IPS-11a (cell line): ENCODE data around the gene ZDHHC15.
A peak's percentile ranks its signal among the peaks of the same experiment; 100 is the strongest.
"Not testable (repeated sequence)": the region's sequence is repeated elsewhere in the genome, so short reads cannot be mapped to it uniquely, and the experiment has no call there.

Experiments used
- H3K4me3 ChIP-seq: one replicate; pipeline ENCODE4 v1.5.1; 2013; ENCODE audit warnings: low read depth, low read length, control low read depth

ZDHHC15 gene, protein sequence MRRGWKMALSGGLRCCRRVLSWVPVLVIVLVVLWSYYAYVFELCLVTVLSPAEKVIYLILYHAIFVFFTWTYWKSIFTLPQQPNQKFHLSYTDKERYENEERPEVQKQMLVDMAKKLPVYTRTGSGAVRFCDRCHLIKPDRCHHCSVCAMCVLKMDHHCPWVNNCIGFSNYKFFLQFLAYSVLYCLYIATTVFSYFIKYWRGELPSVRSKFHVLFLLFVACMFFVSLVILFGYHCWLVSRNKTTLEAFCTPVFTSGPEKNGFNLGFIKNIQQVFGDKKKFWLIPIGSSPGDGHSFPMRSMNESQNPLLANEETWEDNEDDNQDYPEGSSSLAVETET

DNA sequence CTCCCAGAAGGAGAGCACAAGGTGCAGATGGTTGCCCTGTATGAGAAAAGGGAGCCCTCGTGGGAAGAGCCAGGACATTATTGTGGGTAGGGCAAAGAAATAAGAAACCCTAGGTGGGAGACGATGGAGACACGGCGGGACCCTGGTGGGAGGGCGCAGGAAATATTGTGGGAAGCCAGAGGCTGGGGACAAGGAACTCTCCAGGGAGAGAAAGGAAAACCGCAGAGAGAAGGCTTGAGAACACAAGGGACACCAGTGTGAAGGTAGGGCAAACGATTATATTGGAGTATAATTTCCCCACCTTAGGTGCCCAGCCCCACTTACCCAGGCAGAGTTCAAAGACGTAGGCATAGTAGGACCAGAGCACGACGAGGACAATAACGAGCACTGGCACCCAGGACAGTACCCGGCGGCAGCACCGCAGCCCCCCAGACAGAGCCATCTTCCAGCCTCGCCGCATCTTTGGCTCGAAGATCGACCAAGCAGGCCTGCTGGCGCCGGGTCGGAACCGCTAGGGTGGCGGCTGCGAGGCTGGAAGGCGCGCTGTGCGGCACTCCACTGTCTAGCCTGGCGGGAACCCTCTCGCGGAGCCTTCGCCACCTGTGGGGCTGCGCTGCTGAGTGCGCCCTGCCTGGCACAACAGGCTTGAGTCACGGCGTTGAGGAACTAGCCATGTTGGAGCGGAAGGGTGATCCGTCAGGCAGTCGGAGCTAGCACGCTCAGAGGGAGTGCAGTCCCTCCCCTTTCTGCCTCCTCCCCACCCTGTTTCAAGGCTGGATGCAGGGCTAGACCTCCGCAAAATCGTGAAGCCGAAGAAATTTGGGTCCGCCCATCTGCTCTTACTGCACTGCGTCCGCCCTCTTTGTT lies at the start of gene ZDHHC15:
Gene ZDHHC15, minus strand, starts transcription at position 473 of the 867 bp plus-strand sequence. Its CDS starts 13 bp downstream, at position 460.
- H3K4me3 ChIP-seq, result peak within 1 kb of the TSS; percentile 78

DNA sequence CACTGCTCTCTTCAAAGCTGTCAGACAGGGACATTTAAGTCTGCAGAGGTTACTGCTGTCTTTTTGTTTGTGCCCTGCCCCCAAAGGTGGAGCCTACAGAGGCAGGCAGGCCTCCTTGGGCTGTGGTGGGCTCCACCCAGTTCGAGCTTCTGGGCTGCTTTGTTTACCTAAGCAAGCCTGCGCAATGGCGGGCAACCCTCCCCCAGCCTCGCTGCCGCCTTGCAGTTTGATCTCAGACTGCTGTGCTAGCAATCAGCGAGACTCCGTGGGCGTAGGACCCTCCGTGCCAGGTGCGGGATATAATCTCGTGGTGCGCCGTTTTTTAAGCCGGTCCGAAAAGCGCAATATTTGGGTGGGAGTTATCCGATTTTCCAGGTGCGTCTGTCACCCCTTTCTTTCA lies 37.7 kb upstream of the ZDHHC15 start:
- H3K4me3 ChIP-seq, result not testable (repeated sequence)

DNA sequence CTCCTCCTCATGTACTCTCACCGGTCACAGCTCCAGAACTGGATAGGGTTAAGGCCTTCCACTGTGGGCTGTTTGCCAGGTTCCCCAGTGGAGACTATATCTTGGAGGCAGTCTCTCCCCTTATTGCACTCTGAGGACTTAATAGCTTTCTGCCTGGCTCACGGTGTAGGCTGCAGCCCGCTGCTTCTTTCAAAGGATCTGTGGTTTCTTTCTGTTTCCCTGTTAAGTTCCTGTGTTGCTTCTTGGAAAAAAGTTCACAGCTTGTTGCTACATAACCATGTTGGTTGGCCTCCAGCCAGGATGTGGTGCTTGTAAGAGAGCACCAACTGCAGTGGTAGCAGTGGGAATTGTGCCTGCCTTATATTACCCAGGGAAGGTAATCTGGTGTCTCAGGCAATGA lies 24.9 kb upstream of the ZDHHC15 start:
- no peak overlapping the region for H3K4me3 ChIP-seq

DNA sequence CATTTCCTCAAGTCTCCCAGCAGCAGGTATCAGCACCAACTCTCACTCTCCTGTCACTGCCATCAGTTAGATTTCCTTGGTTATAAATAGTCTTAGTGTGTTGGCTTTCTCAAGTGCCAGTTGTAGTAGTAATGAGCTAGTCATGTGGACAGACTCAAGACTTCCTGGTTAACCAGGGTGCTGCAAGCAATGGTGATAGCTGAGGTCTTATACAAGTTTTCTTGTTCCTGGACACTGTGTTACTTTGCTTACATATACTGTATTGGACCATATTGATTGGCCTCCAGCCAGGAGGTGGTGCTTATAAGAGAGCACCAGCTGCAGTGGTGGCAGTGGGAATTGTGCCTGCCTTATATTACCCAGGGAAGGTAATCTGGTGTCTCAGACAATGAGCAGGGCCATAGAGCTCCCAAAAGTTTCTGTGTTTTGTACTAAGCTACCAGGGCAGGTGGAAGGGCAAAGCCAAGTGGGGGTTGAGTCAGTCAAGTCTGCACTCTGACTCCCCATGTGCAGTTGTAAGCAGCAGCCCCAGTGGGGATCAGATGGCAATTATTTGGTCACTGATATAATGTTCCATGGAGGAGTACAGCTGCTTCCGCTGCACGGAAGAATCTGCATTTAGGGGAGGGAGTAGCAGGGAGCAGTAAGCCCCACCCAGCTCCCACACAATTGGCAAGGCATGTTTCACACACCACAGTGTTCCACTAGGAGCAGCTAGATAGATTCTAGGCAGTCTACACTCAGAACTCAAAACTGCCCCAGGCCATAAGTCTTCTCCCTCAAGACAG lies 24.1 kb upstream of the ZDHHC15 start:
- H3K4me3 ChIP-seq, result no peak overlapping the region

DNA sequence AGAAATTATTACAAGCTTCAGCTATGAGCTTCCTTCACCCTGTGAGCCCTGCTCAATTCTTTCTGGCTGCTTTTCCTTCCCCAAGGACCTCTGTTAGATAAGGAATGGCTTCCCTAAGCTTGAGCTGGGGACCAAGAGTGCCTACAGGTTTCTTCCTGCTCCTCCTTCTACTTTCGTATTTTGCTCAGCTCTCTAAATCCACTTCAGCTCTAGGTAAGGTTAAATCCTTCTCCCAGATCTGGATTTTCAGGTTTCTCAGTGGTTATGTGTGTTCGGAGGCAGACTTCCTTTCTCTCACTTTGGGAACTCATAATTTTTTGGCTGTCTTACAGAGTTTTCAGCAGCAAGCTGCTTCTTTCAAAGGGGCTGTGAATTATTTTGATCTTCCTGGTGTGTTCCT lies 21.9 kb upstream of the ZDHHC15 start:
- H3K4me3 ChIP-seq, result no peak overlapping the region

DNA sequence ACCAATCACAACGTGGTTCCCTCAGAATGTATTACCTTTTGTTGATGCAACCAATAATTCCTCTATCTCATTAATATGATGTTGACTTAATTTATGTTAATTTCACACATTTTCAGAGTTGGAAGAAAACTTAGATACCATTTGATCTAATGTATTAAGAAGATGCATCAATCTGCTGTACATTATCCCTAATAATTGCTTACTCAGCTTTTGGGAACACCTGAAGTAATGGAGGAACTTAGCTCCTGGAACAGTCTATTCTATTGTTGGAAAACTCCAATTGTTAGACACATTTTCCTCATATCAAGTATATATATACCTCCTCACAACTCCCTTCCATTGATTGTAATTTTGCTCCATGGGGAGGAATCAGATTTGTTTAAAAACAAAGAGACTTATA lies 38.9 kb downstream of the ZDHHC15 start:
- no peak overlapping the region for H3K4me3 ChIP-seq

DNA sequence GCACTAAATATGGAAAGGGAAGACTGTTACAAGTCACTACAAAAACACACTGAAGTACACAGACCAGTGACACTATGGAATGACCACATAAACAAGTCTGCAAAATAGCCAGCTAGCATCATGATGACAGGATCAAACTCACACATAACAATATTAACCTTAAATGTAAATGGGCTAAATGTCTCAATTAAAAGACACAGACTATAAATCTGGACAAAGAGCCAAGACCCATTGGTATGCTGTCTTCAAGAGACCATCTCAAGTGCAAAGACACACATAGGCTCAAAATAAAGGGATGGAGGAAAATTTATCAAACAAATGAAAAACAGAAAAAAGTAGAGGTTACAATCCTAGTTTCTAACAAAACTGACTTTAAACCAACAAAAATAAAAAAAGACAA lies 61.1 kb downstream of the ZDHHC15 start:
- not testable (repeated sequence) for H3K4me3 ChIP-seq

DNA sequence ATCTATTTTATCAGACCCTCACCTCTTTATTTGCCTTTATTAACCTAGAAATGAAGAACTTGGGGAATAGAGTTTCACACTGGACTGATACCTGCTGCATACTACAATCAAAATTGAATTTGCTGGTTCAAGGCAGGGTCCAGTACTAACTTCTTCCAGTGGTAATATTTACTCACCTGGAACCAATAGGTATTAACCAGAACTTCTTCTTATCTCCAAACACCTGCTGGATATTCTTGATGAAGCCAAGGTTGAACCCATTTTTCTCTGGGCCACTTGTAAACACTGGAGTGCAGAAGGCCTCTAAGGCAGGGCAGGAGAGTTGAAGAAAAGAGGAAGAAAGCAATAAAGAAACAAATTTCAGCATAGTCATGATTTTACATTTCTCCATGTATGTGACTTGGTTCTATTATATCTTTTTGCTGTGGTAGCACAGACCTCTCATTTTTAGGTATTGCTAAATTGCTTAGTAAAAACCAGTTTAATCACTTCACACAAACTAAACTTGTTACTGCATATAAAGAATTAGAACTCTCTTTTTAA lies 101.1 kb downstream of the ZDHHC15 start:
- H3K4me3 ChIP-seq, result no peak overlapping the region

DNA sequence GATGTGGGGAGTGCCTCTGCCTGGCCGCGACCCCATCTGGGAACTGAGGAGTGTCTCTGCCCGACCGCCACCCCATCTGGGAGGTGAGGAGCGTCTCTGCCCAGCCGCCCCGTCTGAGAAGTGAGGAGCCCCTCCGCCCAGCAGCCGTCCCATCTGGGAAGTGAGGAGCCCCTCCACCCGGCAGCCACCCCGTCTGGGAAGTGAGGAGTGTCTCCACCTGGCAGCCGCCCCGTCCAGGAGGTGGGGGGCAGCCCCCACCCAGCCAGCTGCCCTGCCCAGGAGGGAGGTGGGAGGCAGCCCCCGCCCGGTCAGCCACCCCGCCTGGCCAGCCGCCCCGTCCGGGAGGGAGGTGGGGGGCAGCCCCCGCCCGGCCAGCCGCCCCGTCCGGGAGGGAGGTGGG lies 115.7 kb downstream of the ZDHHC15 start:
- not testable (repeated sequence) for H3K4me3 ChIP-seq

DNA sequence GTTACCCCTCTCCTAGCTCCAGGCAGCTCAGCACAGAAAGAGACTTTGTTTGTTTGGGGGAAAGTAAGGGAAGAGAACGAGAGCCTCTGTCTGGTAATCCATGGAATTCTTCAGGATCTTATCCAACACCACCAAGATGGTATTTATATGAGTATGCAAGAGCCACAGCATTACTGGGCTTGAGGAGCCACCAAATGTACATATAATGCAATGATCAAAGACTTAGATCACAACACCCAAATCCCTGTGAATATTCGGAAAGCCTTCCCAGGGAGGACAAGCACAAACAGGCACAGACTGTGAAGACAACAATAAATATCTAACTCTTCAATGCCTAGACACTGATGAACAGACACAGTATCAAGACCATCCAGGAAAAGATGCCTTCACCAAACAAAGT lies 132.4 kb downstream of the ZDHHC15 start:
- H3K4me3 ChIP-seq, result no peak overlapping the region

DNA sequence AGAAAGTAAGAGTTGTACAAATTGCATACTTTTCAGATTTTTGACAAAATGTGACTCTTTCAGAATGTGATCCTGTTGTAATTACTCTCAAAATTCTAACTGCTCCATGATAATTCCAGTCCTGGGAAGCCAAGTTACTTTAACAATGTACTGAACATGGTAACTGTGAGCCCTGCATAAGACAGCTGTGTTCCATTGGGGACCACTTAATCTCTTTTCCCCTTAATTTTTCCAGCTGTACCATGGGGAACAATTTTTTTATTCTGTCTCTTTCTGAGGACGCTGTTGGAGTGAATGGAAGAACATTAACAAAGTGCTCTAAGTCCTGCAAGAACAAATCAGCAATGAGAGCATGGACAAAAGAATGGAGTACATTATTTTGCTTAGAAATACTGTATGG lies 153.1 kb downstream of the ZDHHC15 start:
- H3K4me3 ChIP-seq, result no peak overlapping the region

DNA sequence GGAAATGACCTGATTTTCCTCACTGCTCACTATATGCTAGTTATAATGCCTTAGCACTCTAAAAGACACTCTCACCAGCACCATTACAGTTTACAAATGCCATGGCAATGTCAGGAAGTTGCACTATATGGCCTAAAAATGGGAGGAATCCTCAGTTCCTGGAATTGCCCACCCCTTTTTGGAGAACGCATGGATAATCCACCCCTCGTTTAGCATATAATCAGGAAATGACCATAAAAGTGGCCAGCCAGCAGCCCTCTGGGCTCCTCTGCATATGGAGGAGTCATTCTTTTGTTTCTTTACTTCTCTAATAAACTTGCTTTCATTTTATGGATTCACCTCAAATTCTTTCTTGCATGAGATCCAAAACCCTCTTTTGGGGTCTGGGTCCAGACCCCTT lies 156.0 kb downstream of the ZDHHC15 start:
- no peak overlapping the region for H3K4me3 ChIP-seq

DNA sequence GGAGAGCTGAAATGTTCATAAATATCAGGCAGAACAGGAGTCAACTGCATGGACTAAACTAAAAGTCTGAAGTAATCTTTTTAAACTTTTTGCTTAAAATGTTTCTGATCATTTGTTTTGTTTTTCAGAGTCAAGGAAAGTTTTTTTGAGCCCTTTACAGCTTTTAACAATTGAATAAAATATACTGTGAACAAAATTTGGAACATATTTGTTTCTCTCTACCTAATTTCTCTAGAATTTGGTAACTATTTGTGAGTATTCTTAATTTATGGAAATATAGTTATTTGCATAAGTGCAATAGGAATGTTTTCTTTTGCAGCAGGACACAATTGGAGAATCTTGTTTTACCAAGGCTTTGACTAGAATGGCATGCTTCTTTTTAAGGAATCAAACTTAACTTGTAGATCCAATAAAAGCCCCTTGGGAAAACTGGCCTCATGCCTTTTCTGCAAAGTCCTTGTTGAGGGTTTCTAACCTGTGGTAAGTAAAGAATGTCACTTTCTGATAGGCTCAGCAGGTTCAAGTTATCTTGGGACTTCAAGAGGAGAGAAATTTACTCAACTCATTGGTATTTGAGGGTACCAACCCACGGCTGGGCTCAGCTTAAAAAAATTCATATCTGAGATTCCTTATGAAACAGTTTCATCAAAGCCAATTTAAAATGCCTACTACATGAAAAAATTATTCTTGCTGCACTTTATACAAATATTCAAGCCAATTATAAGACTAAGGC lies 157.4 kb downstream of the ZDHHC15 start:
- H3K4me3 ChIP-seq, result no peak overlapping the region

DNA sequence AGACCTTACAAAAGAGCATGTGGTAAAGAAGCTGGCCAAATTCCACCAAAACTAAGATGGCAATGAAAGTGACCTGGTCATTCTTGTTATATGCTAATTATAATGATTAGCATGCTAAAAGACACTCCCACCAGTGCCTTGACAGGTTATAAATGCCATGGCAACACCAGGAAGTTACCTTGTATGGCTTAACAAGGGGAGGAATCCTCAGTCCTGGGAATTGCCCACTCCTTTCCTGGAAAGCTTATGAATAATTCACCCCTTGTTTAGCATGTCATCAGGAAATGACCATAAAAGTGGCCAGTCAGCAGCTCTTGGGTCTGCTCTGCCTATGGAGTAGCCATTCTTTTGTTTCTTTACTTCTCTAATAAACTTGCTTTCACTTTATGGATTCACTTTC lies 161.0 kb downstream of the ZDHHC15 start:
- no peak overlapping the region for H3K4me3 ChIP-seq

DNA sequence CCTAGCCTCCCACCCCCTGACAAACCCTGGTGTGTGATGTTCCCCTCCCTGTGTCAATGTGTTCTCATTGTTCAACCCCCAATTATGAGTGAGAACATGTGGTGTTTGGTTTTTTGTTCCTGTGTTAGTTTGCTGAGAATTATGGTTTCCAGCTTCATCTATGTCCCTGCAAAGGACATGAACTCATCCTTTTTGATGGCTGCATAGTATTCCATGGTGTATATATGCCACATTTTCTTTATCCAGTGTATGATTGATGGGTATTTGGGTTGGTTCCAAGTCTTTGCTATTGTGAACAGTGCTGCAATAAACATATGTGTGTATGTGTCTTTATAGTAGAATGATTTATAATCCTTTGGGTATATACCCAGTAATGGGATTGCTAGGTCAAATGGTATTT lies 174.2 kb downstream of the ZDHHC15 start:
- not testable (repeated sequence) for H3K4me3 ChIP-seq

DNA sequence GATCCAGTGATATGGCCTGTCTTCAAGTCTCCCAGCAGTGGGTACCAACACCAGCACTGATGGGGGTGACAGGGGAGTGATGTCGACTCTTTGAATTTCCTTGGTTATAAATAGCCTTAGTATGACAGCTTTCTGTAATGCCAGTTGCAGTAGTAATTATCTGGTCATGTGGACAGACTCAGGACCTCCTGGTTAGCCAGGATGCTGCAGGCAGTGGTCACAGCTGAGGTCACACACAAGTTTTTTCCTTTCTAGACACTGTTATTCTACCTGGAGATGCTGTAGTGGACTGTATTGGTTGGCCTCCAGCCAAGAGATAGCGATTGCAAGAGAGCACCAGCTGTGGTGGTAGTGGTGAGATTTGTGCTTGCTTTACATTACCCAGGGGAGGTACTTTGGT lies 185.3 kb downstream of the ZDHHC15 start:
- no peak overlapping the region for H3K4me3 ChIP-seq

DNA sequence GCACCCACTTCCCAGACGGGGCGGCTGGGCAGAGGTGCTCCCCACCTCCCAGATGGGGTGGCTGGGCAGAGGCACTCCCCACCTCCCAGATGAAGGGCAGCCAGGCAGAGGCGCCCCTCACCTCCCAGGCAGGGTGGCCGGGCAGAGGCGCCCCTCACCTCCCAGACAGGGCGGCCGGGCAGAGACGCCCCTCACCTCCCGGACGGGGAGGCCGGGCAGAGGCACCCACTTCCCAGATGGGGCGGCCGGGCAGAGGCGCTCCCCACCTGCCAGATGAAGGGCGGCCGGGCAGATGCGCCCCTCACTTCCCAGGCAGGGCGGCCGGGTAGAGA lies 187.7 kb downstream of the ZDHHC15 start:
- no peak overlapping the region for H3K4me3 ChIP-seq

DNA sequence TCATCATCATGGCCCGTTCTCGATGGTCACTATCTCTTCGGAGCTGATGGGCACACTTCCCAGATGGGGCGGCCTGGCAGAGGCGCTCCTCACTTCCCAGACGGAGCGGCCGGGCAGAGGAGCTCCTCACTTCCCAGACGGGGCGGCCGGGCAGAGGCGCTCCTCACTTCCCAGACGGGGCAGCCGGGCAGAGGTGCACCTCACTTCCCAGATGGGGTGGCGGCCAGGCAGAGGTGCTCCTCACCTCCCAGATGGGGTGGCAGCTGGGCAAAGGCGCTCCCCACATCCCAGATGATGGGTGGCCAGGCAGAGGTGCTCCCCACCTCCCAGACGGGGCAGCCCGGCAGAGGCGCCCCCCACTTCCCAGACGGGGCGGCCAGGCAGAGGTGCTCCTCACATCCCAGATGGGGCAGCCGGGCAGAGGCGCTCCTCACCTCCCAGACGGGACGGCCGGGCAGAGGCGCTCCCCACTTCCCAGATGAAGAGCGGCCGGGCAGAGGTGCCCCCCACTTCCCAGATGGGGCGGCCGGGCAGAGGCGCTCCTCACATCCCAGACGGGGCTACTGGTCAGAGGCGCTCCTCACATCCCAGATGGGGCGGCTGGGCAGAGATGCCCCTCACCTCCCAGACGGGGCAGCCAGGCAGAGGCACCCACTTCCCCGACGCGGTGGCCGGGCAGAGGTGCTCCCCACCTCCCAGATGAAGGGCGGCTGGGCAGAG lies 188.3 kb downstream of the ZDHHC15 start:
- not testable (repeated sequence) for H3K4me3 ChIP-seq

DNA sequence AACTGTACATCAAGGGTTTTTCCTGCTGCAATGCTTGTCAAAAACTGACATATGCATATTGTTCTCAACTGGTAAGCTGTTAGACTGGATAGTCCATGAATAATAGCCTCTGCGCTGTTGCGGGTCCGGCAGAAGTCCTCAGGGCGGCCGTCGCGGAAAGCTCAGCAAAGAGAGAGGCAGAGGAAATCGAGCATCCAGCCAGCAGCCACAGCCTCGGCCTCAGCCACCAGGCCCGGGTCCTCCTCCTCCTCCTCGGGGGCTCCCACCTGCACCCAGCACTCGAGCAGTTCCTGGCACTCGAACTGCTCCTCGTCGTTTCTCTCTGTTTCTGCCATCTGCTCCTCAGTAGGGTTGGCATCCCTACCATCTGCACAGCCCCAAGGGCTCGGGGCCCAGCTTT lies 195.2 kb downstream of the ZDHHC15 start:
- H3K4me3 ChIP-seq, result no peak overlapping the region
